ENCODE measurements around the gene FOLH1.
"Not testable (repeated sequence)": the region's sequence is repeated elsewhere in the genome, so short reads cannot be mapped to it uniquely, and the experiment has no call there.

The FOLH1 gene

DNA sequence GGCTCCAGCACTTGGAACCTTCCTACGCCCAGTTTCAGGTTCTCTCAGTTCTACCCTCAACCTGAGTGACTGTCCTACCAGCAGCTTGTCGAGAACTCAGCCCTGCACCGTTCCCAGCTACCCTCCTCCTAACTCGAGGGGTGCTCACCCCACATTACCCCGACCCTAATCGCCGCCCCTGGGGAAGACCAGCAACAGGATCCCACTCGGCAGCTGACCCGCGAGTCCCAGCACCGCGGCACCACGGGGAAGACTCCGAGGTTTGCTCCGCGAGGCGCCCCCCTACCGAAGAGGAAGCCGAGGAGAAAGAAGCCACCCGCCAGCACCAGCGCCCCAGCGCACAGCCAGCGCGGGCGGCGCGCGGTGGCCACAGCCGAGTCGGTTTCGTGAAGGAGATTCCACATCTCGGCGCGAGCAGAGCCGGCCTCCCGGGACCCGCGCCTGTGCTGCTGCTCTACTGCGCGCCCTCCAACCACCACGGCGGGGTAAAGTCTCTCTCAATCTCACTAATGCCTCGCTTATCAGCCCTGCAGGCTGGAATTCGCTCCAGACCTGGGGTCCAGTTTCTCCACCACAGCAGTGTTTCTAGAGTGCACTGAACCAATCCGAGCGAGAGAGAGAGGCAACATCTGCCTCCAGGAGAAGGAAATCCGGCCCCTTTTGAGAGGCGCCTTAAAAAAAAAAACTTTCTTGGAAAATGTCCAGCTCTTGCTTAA is at the start of gene FOLH1:
FOLH1 (minus strand) TSS at position 597 of the 716 bp plus-strand sequence; CDS start at position 404, 193 bp downstream.
- no peak for DNase-seq

DNA sequence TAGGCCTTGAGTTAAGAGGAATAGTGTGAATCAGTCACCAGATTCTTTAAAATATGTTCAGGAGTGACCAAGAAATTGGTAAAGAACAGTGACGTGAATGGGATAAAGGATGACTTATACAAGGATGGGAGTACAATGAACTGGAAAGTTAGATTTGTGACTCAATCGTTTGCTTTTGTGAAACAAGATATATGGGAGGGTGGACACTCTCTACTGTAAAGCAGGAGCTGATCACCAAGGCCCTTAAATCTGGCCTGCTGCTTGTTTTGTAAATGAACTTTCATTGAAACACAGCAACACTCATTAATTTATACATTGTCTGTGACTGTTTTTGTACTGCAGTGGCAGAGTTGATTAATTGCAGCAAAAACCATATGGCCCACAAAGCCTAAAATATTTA is 46.7 kb upstream of the FOLH1 start:
- DNase-seq = not testable (repeated sequence)

DNA sequence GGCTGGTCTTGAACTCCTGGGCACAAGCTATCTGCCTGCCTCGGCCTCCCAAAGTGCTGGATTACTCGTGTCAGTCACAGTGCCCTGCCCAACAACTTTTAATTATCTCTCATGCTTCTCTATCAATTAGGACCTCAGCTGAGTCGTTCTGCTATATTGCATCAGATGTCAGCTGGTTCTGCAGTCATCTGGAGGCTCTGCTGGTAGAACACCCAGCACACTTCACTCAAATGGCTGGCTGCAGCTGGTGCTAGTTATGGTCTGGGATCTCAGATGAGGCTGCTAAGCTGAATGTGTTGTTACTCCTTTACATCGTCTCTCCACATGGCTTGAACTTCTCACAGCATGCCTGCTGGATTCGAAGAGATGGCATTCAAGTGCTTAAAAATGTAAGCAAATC is 42.8 kb upstream of the FOLH1 start:
- DNase-seq = not testable (repeated sequence)

DNA sequence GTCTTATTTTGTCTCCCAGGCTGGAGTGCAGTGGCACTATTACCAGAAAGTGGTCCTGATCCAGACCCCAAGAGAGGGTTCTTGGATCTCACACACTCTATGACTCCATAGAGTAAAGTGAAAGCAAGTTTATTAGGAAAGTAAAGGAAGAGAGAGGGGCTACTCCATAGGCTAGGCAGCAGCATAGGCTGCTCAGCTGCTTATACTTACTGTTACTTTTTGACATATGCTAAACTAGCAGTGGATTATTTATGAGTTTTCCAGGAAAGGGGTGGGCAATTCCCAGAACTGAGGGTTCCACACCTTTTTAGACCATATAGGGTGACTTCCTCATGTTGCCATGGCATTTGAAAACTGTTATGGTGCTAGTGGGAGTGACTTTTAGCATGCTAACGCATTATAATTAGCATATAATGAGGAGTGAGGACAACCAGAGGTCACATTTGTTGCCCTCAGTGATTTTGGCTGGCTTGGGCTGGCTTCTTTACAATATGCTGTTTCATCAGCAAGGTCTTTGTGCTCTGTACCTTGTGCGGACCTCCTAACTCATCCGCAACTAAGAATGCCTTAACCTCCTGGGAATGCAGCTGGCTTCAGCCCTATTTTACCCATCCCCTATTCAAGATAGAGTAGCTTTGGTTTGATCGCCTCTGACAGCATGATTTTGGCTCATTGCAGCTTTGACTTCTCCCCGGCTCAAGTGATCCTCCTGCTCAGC is 42.2 kb upstream of the FOLH1 start:
- DNase-seq = not testable (repeated sequence)

DNA sequence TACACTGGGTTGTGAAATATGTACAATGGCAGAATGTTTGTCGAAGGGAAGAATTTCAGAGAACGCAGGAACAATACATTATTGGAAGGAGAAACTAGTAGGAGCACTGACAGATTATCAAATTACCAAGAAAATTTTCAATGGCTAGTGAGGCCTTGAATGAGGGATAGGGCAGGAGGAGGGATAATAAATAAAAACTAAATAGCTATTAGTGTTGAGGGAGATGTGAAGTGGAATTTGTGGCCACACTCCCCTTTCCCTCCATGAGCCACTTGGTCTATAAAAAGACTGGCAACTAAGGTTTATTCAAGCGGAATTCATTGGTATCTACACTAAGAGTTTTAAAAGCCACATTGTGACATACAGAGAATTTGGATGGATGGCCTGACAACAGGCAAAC is 41.0 kb upstream of the FOLH1 start:
- not testable (repeated sequence) for DNase-seq

DNA sequence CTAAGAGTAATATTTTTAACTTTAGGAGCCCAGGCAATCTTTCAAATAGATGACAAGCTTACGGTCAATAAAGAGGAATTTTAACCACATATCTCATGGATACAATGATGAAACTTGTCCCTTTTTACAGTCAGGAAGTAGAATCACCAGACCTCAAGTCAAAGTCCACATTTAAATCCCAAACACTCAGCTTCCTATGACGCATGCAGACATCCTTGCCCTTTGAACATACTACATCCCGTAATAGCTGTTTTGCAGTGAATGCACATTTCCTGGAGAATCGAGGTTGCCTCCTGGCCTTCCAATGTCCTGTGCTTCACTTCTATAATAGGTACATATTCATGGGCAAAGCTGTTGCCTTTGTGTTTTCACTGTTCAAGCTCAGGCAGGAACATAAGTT is 25.3 kb upstream of the FOLH1 start:
- DNase-seq = not testable (repeated sequence)

DNA sequence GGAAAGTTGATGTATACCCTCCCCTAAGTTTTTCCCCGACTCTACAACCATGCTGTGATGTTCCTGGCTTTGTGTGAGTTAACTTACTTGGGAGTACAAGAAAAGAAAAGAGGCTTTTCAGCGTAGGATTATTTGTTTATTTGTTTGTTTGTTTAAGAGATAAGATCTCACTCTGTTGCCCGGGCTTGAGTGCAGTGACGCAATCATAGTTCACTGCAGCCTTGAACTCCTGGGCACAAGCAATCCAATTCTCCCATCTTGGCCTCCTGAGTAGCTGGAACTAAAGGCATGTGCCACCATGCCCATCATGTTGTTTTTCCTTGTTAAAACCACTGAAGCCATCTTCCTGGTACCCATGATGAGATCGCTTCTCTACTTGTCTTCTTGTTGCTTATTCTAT is 24.6 kb upstream of the FOLH1 start:
- DNase-seq = not testable (repeated sequence)

DNA sequence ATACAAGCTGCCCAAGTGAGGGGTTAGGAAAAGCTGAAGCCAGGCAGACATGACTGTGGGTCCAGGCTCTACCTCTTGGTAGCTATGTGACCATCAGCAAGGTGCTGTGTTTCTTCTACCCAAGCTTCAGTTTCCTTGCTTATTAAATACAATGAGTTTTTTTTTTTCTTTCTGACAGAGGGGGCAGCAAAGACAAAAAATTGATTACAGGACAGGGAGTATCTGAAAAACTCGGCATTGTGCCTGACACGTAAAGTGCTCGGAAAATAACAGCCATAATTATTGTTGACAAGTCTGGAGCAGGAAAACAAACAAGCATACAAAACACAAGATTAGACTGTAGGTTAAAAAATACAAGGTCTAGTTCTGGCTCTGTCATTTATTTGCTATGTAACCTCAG is 23.3 kb upstream of the FOLH1 start:
- not testable (repeated sequence) for DNase-seq

DNA sequence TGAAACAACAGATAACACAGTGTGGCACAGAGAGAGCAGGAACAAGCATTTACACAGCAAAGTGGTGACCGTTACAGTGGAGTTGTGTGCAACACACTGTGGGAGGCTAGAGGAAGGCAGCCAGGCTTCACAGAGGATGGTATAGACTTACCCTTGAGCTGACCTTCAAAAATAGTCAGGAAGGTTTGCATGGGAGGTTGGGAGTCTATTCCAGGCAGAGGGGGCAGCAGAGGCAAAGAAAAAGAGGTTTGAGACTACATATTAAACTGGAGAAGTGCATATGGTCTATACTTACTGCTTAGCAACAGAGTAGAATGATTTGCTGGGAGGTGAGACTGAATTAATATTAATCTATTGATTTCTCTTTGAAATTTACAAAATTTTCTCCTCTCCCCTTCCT is 22.1 kb upstream of the FOLH1 start:
- DNase-seq = not testable (repeated sequence)

DNA sequence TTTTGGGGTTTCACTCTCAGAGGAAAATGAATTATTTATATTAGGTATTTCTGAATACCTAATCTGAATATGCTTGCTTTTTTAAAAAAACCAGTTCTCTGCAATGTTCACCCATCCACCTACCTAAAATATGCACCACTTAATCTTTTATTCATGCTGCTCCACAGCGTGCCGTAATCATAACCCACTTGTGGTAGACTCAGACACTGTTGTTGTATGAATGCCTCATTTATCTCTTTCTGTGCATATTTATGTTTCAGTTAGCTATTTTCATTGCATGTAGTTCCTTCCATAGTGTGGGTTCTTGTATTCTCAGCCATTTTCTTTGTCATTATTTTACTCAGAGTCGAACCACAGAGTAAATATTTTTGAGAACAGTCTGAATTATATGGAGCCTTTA is 21.6 kb upstream of the FOLH1 start:
- not testable (repeated sequence) for DNase-seq

DNA sequence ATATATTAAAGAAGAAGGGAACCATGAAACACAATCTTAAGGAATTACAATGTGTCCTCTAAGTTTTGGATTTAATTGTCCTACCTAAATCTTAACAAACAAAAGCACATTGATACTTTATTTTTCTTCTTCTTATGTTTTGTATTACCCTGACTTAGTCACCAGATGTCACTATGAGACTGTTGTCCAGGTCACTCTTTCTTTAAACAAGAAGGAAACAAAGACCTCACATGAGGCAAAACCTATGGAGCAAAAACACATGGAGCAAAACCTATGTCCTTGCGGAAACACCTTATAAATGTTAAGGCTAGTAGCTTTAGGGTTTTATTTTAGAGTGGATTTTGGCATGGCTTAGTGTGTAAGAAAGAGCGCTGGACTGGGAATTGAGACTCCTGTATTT is 20.7 kb upstream of the FOLH1 start:
- not testable (repeated sequence) for DNase-seq

DNA sequence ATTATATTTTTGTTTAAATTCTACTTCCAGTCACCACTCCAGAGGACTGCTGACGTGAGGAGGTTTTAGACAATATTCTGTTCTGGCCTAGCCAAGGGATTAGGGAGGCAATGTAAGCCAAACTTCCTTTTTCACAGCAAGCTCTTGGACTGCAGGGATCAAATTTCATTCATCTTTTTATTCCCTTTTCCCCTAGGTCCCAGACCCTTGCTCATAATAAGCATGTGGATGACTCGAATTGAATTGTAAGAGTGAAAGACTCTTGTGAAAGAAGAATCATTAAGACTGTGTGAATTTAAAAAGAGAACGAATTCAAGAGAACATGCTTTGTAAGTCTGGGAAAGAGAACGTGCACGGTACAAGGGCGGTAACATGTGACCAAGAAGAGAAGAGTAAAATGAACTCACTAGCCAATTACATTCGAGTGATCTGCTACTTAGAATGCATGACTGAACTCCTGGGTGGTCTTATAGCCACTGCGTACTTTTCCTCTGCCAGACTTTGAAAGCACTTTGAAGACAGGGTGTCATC is 16.9 kb upstream of the FOLH1 start:
- not testable (repeated sequence) for DNase-seq

DNA sequence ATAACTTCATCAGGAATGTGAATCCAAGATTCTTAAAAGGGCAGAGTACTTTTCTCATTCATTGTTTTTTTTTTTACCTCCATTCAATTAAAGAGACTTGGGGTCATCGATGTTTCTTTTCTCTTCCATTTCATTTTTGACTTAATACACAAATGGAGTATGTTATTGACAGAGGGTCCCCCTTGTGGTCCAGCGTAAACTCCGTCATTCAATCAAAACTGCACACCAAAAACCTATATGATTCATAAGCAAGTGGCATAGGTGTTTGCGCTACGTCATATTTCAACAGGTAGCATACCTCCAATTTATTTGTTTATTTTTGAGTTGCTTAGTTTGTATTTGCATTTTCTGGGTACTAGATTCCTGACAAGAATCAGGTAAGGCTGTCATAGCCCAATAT is 12.7 kb upstream of the FOLH1 start:
- DNase-seq = no peak

DNA sequence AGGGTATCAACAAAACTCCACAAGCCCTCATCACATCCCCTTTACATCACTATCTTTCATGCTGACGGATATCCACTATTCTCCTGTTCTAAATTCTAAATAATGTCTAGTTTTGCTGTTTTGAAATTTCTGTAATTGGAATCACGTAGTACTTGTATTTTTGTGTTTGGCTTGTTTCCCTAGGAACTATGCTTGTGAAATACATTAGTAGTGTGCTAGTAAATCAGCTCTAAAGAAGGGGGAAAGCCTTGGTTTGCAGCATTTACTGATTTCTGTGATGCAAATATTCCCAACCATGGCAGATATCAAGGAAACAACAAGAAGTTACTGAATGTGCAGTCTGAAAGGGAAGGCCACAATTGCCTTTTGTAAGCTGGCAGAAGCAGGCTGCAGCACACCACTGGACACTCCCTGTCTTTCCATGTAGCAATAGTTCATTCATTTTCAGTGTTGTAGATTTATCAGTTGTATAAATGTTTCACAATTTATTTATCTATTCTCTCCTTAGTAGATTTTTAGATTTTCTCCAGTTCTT is 4.7 kb upstream of the FOLH1 start:
- DNase-seq = no peak

DNA sequence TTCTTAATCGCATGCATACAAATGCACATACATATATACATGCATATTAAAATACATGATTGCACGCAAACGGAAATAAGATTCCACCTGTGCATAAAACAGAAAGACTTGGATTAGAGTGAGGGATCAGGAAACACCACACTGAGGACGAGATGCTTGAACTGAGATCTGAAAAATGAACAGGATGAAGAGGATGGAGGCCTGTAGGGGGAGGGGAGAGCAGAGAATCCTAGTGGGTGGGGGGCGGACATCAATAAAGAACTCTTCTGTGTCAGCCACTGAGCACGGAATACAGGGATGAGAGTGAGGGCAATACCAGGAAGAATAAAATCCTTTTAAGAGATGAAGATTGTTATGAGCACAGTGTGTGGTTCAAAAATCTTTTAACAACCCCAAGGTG is 1.4 kb downstream of the FOLH1 start:
- not testable (repeated sequence) for DNase-seq

DNA sequence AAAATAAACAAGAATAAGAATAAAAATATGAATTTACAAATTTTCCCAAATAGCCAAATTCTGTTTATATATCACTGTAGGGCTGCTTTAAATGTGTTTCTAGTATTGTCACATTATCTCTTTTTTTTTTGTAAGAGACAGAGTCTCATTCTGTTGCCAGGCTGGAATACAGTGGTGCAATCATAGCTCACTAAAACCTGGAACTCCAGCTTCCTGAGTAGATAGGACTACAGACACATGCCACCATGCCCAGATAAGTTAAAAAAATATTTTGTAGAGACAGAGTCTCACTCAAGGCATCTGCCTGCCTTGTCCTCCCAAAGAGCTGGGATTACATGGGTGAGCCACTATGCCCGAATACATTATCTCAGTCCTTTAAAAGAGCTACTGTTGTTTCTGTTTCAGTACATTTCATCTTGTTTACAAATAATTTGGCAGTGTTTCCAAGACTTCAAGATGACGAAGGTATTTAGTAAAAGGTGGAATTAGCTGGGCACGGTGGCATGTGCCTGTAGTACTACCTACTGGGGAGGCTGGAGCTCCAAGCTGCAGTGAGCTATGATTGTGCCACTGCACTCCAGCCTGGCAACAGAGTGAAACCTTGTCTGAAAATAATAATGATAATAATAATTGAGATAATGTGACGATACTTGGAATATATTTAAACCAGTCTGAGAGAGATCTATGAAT is 6.0 kb downstream of the FOLH1 start:
- DNase-seq = no peak

DNA sequence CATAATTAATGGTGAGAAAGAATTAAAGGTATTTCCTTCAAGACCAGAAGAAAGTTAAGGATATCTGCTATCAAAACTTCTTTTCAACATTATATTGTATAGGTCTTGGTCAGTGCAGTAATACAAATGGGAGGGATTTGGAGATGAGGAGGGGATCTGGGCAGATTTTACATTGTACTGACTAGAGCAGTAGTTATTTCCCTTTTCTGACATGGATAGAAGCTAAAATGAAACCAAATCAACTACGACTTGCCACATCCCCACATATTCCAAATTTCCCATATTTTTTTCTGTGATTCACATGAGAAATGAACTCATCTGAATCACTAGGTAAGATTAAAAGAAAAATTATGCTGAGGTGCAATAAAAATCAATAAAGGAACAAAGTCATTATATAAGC is 11.6 kb downstream of the FOLH1 start:
- not testable (repeated sequence) for DNase-seq

DNA sequence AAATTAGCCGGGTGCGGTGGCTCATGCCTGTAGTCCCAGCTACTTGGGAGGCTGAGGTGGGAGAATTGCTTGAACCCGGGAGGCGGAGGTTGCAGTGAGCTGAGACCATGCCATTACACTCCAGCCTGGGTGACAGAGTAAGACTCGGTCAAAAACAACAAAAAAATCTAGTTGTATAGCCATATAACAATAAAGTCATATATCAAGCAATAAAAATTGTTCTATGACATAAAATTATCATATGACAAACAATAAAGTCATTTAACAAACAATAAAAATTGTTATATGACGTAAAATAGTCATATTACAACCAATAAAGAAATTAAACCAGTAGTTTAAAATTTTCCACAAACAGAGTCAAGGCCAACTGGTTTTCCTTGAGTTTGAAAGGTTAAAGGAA is 12.4 kb downstream of the FOLH1 start:
- not testable (repeated sequence) for DNase-seq

DNA sequence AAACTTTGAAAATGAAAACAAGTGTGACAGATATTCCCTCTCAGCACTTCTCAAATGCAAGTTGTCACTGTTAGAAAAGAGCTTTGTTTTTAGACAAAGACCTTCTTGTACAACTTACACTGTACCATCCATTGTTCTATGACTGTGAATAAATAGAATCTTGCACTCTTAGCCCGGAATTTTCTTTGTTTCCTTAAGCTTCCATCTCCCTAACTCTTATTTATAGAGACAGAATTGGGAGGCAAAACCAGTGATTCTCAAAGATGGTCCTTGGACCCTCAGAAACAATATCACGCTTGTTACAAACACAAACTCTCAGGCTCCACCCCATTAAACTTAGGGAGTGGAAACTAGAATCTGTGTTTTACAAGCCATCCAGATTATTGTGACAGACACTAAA is 18.1 kb downstream of the FOLH1 start:
- DNase-seq = not testable (repeated sequence)

DNA sequence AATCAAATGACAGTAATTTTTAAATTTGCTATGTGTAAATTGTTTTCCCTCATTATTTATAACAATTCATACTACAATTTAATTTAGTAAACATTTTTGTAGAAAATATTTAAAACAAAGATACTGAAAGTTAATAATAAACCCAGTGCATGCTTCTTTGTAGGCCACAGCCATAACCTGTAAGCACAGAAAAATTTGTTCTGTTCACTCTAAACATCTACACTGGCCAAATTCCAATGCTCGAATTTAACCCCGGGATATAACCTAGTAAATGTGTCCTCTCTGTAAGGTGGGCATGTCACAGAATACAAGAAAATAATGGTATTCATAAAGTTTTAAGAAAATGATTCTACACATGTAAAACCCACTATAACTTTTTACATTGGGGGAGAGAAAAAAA is 22.2 kb downstream of the FOLH1 start:
- DNase-seq = not testable (repeated sequence)

DNA sequence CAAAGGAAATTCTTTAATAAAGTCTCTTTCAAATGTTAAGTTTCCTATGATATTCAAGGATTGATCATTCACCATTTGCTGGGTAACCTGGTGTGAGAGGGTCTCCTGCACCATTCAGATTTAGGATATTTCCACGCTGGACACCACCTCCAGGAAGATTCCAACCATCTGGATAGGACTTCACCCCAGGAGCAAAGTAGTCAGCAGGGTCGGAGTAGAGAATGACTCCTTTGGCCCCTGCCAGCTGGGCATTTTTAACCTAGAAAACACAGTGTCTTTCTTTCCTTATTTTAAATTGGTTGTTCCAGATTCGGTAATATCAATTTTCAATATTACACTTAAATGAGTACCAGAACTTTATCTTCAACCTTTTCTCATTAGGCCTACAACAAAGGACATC is 22.8 kb downstream of the FOLH1 start:
- DNase-seq = not testable (repeated sequence)

DNA sequence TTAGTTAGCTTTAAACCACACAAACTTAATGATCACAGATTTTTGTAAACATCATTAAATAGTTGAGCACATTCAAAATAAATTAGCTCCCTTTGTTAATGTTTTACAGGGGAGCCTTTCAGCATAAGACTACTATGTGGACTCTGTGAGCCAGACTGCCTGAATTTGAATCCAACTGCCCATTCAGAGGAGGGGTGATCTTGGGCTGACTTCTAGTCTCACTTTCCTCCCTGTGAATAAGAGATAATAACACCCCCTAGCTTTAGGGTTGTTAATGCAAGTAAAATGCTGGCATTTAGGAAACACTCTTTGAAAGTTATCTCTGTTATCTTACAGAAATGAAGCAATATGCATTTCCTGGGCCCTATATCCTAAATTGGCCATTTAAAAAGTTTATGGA is 23.6 kb downstream of the FOLH1 start:
- not testable (repeated sequence) for DNase-seq

DNA sequence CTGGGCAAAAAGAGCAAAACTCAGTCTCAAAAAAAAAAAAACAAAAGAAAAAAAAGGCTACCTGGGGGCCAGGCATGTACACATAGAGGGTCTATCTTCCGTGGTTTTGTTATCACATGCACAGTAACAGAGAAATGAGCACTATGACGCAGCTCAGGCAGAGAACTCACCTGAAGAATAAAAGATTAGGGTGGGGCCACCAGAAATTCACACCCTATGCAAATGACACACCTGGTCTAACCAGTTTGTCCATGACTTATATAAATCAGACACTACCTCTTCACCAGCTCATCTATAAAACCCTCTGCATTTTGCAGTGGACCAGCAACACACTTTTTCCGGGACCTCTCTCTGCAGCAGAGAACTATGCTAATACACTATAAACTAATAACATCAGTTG is 30.5 kb downstream of the FOLH1 start:
- DNase-seq = not testable (repeated sequence)

Data from T1000 (cell line).